IMR-90 (cell line): ENCODE measurements around the gene OR9A2. TPM values are rescaled to one million over a fixed set of nuclear protein-coding genes. Genes with fewer than 3 reads are reported as not detected.

ENCODE experiments used
- ATAC-seq: fragments of 200-7000 bp; cut with Tn5 transposase; 2 replicates; pipeline ENCODE4 v1.9.1; 2020; ENCODE audit warnings: low read depth, mild to moderate bottlenecking, moderate library complexity
- BruUV-seq: library from RNA; stranded (reverse); fragments of 400-500 nt; replicated peaks from 2 replicates; lab custom pipeline; 2021; lab: Mats Ljungman, UMichigan
- CTCF ChIA-PET: fragments of 300-600 bp; formaldehyde crosslinking; extraction: SDS; loops from one replicate; lab custom pipeline; 2021; ENCODE audit warnings: antibody characterized with exemption; lab: Yijun Ruan, JAX
- POLR2A ChIA-PET: fragments of 300-600 bp; sonication (Branson Sonifier 250); formaldehyde crosslinking; loops from one replicate; lab custom pipeline; 2022; ENCODE audit warnings: antibody characterized with exemption; ENCODE audit not compliant: unreplicated experiment; lab: Charles Lee
- DNase-seq: peaks from one replicate; pipeline ENCODE4 v3.0.0; 2013
- H2AFZ ChIP-seq: replicated peaks from 2 replicates; pipeline ENCODE3; 2013; ENCODE audit warnings: low read length, mild to moderate bottlenecking; ENCODE audit not compliant: poor library complexity
- H2AK5ac ChIP-seq: 2 replicates; pipeline ENCODE4 v1.6.1; 2013; ENCODE audit warnings: low read depth, low read length, inconsistent platforms
- H2AK9ac ChIP-seq: replicated peaks from 2 replicates; pipeline ENCODE3; 2013; ENCODE audit warnings: mild to moderate bottlenecking, low read depth, low read length, moderate library complexity; ENCODE audit not compliant: poor library complexity
- H2BK120ac ChIP-seq: 2 replicates; pipeline ENCODE4 v1.6.1; 2013; ENCODE audit warnings: low read depth, low read length, inconsistent platforms
- H2BK15ac ChIP-seq: 3 replicates; pipeline ENCODE4 v1.6.1; 2013; ENCODE audit warnings: low read depth, low read length, inconsistent platforms
- H2BK20ac ChIP-seq: 2 replicates; pipeline ENCODE4 v1.6.1; 2013; ENCODE audit warnings: low read depth, mild to moderate bottlenecking, inconsistent platforms, low read length, moderate library complexity
- H2BK5ac ChIP-seq: 2 replicates; pipeline ENCODE4 v1.6.1; 2013; ENCODE audit warnings: mild to moderate bottlenecking, low read depth, low read length, inconsistent platforms; ENCODE audit not compliant: poor library complexity, severe bottlenecking
- H3K14ac ChIP-seq: replicated peaks from 2 replicates; pipeline ENCODE4 v1.6.1; 2013; ENCODE audit warnings: low read depth, low read length, inconsistent platforms
- H3K18ac ChIP-seq: 2 replicates; pipeline ENCODE4 v1.6.1; 2013; ENCODE audit warnings: low read depth, low read length, control low read depth
- H3K23ac ChIP-seq: 2 replicates; pipeline ENCODE4 v1.6.1; 2013; ENCODE audit warnings: low read depth, low read length, inconsistent platforms
- H3K27ac ChIP-seq: 2 replicates; pipeline ENCODE4 v1.5.1; 2013; ENCODE audit warnings: mild to moderate bottlenecking, control low read depth, low read length; ENCODE audit not compliant: insufficient read depth
- H3K27me3 ChIP-seq: 2 replicates; pipeline ENCODE4 v1.6.1; 2013; ENCODE audit warnings: low read length; ENCODE audit not compliant: control insufficient read depth, insufficient read depth
- H3K36me3 ChIP-seq: 2 replicates; pipeline ENCODE4 v1.6.1; 2013; ENCODE audit warnings: low read length, mixed read lengths; ENCODE audit not compliant: control insufficient read depth, insufficient read depth
- H3K4ac ChIP-seq: 2 replicates; pipeline ENCODE4 v1.6.1; 2013; ENCODE audit warnings: low read depth, low read length, inconsistent platforms
- H3K4me1 ChIP-seq: 2 replicates; pipeline ENCODE4 v1.6.1; 2013; ENCODE audit warnings: low read length, mixed read lengths; ENCODE audit not compliant: control insufficient read depth, insufficient read depth
- H3K4me2 ChIP-seq: 2 replicates; pipeline ENCODE4 v1.6.1; 2013; ENCODE audit warnings: low read depth, mild to moderate bottlenecking, control low read depth, low read length, moderate library complexity
- H3K4me3 ChIP-seq: 2 replicates; pipeline ENCODE4 v1.5.1; 2013; ENCODE audit warnings: low read depth, mild to moderate bottlenecking, control low read depth, low read length, moderate library complexity; ENCODE audit not compliant: insufficient read depth
- H3K56ac ChIP-seq: 2 replicates; pipeline ENCODE4 v1.6.1; 2013; ENCODE audit warnings: low read length, inconsistent platforms; ENCODE audit not compliant: insufficient read depth; ENCODE audit errors: extremely low read depth
- H3K79me1 ChIP-seq, 2 experiments: 2 replicates each; pipeline ENCODE4 v1.6.1; 2013; ENCODE audit warnings: low read length in 2 of 2, inconsistent platforms in 1 of 2, low read depth in 1 of 2
- H3K9ac ChIP-seq: 2 replicates; pipeline ENCODE4 v1.6.1; 2013; ENCODE audit warnings: low read depth, low read length, control low read depth
- H3K9me1 ChIP-seq: 2 replicates; pipeline ENCODE4 v1.6.1; 2013; ENCODE audit warnings: low read length, inconsistent platforms; ENCODE audit not compliant: insufficient read depth
- H3K9me3 ChIP-seq: 2 replicates; pipeline ENCODE4 v1.6.1; 2013; ENCODE audit warnings: low read length; ENCODE audit not compliant: control insufficient read depth, insufficient read depth
- H4K20me1 ChIP-seq: 2 replicates; pipeline ENCODE4 v1.6.1; 2013; ENCODE audit warnings: low read length, inconsistent platforms; ENCODE audit not compliant: insufficient read depth
- H4K5ac ChIP-seq: 2 replicates; pipeline ENCODE4 v1.6.1; 2013; ENCODE audit warnings: mild to moderate bottlenecking, low read depth, low read length, control low read depth
- H4K8ac ChIP-seq, 2 experiments: 2 replicates each; pipeline ENCODE4 v1.6.1; 2013; ENCODE audit warnings: low read depth in 2 of 2, low read length in 2 of 2, control low read depth in 1 of 2, inconsistent platforms in 1 of 2
- H4K91ac ChIP-seq: 2 replicates; pipeline ENCODE4 v1.6.1; 2013; ENCODE audit warnings: low read depth, low read length, inconsistent platforms; ENCODE audit not compliant: insufficient read depth
- BHLHE40 ChIP-seq: fragments of 150-350 bp; IDR thresholded peaks from 2 replicates; pipeline ENCODE4 v1.6.1; 2016; ENCODE audit warnings: mild to moderate bottlenecking, low read depth, low read length
- CEBPB ChIP-seq: IDR thresholded peaks from 2 replicates; pipeline ENCODE4 v1.6.1; 2012; ENCODE audit warnings: low read depth, low read length, improper control_type of control experiment
- CTCF ChIP-seq: conservative IDR thresholded peaks from 2 replicates; pipeline ENCODE4 v1.5.1; 2012; ENCODE audit warnings: mild to moderate bottlenecking, low read depth, low read length, improper control_type of control experiment
- MAFK ChIP-seq: IDR thresholded peaks from 2 replicates; pipeline ENCODE4 v1.6.1; 2012; ENCODE audit warnings: low read depth, low read length, improper control_type of control experiment
- POLR2A ChIP-seq: IDR thresholded peaks from 2 replicates; pipeline ENCODE4 v1.6.1; 2012; ENCODE audit warnings: mild to moderate bottlenecking, low read depth, low read length
- WGBS, 2 experiments: methylation state at CpG; one replicate each; pipeline versions ENCODE4 v1.1.5 to v1.1.7; 2013; ENCODE audit warnings: missing lambda C conversion rate in 2 of 2; ENCODE audit not compliant: insufficient read length in 1 of 2; ENCODE audit errors: extremely low coverage in 2 of 2; 5-methylcytosine and 5-hydroxymethylcytosine counted together
- dilution Hi-C: fragments of 300-500 bp; cut with HindIII; formaldehyde crosslinking; loops from one replicate; pipeline ENCODE4 v1.14.3; 2018; ENCODE audit warnings: low sequenced_read_pairs; ENCODE audit not compliant: unreplicated experiment
- in situ Hi-C: fragments of 300-500 bp; cut with MboI; formaldehyde crosslinking; loops from 3 replicates; pipeline ENCODE4 v1.14.3; 2019; ENCODE audit warnings: low sequenced_read_pairs, inconsistent platforms, mixed read lengths
- intact Hi-C: fragments of 100-400 bp; cut with micrococcal nuclease; formaldehyde crosslinking; loops from 2 replicates; pipeline ENCODE4 v1.10.0; 2022
- polyA plus RNA-seq, 3 experiments: library from polyadenylated mRNA; depleted of rRNA; stranded (reverse); fragments of >200 nt; gene quantifications; 2 replicates each; pipeline ENCODE4 v1.2.3, GENCODE V29; 2012; ENCODE audit warnings: low replicate concordance in 1 of 3
- total RNA-seq: library from RNA; depleted of rRNA; stranded (reverse); fragments of >200 nt; gene quantifications from 2 replicates; pipeline ENCODE4 v1.2.3, GENCODE V29; 2012

OR9A2 gene
- total and polyA plus RNA-seq, 2 of the 4 experiments (the other 2 are of a cell fraction), result not detected

GRCh38 chr7:143038635-143039034 is 11.7 kb upstream of the OR9A2 start:
- POLR2A ChIA-PET, result no interaction called here
- no peaks in the 10 kb centered on the region for H3K36me3 ChIP-seq
- no peak overlapping the region for H2BK120ac ChIP-seq
- 52% methylated on average over 2 of the region's 5 CpGs; no CpG with 5 or more reads in 1 of the 2 experiments for WGBS, 2 experiments
- H3K4me3 ChIP-seq, result no peak overlapping the region
- no peaks in the 10 kb centered on the region for H3K27me3 ChIP-seq
- DNase-seq (no peak), ATAC-seq (no peak)
- no TSS peak for BruUV-seq
- no peak overlapping the region for H3K23ac ChIP-seq
- intact Hi-C loops (no loop called here), in situ Hi-C loops (no loop called here), dilution Hi-C loops (no loop called here)
- H4K5ac ChIP-seq, result no peak overlapping the region
- H3K4ac ChIP-seq, result no peak overlapping the region
- no peak overlapping the region for H2BK15ac ChIP-seq
- CTCF ChIA-PET, result no interaction called here
- H4K91ac ChIP-seq, result no peak overlapping the region
- H3K14ac ChIP-seq, result no peak overlapping the region
- no peak overlapping the region for H2BK20ac ChIP-seq
- no peak overlapping the region for H3K18ac ChIP-seq
- no peak overlapping the region for H2AFZ ChIP-seq
- no peak for TF ChIP-seq CTCF
- TF ChIP-seq MAFK, result no peak
- TF ChIP-seq BHLHE40, result no peak
- no peak for TF ChIP-seq CEBPB
- no peak for TF ChIP-seq POLR2A
- no peak overlapping the region for H2AK9ac ChIP-seq
- no peaks in the 10 kb centered on the region for H3K4me1 ChIP-seq
- no peaks in the 10 kb centered on the region for H4K20me1 ChIP-seq
- H3K9me3 ChIP-seq, result peaks cover 2% of the 10 kb centered on the region; the same call in 1 of the 2 replicates
- no peak overlapping the region for H3K56ac ChIP-seq
- H4K8ac ChIP-seq, result no peak overlapping the region
- H2BK5ac ChIP-seq, result no peak overlapping the region
- no peaks in the 10 kb centered on the region for H3K79me1 ChIP-seq
- H3K4me2 ChIP-seq, result no peak overlapping the region
- no peak overlapping the region for H3K27ac ChIP-seq
- no peak overlapping the region for H2AK5ac ChIP-seq
- H3K9me1 ChIP-seq, result no peaks in the 10 kb centered on the region
- H3K9ac ChIP-seq, result no peak overlapping the region
